ENCODE data around the gene LPCAT3.

The LPCAT3 gene

DNA sequence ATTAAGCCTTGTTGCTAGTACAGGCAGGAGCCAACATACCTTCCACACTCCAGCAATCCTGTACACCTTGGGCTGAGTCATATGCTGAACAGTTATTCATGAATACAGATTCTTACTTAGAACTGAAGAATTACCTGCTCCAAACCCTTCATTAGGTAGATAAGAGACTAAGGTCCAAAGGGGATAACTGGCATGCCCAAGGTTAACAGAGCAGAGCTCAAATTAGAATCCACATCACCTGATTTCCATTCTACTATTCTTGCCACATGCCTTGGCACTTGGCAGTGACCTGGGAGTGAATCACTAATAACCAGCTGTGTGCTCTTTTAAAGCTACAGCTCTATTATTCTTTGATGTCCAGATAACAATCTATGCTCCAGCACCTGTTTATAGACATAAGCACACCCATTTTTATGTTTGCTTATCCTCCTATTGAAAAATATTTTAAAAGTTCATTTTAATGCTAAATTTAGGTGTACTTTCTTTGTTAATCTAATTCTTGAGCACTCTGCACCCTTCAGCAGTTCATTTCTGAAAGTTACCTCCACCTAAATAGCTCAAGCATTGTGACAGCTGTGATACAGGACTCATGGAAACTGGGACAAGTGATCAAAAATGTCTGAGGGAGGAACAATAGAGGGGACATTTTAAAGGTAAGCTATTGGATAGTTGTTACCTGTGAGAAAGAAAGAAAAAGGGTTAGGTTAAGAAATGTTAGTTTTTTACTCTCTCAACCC, 19.4 kb downstream of the LPCAT3 start:
- no peaks in the 10 kb centered on the region for H3K27me3 ChIP-seq (ENCODE audit: control insufficient read depth, insufficient read depth, low read length)
- H3K4me1 ChIP-seq = peaks cover 4% of the 10 kb centered on the region
- H3K4me3 ChIP-seq (ENCODE audit: low read depth, low read length) = no peak overlapping the region
- no peak overlapping the region for H3K9ac ChIP-seq
- H2AFZ ChIP-seq = no peak overlapping the region
- no peak overlapping the region for H3K27ac ChIP-seq
- no peak overlapping the region for H3K4me2 ChIP-seq (ENCODE audit: low read length)
- TF ChIP-seq, protein P1, sequence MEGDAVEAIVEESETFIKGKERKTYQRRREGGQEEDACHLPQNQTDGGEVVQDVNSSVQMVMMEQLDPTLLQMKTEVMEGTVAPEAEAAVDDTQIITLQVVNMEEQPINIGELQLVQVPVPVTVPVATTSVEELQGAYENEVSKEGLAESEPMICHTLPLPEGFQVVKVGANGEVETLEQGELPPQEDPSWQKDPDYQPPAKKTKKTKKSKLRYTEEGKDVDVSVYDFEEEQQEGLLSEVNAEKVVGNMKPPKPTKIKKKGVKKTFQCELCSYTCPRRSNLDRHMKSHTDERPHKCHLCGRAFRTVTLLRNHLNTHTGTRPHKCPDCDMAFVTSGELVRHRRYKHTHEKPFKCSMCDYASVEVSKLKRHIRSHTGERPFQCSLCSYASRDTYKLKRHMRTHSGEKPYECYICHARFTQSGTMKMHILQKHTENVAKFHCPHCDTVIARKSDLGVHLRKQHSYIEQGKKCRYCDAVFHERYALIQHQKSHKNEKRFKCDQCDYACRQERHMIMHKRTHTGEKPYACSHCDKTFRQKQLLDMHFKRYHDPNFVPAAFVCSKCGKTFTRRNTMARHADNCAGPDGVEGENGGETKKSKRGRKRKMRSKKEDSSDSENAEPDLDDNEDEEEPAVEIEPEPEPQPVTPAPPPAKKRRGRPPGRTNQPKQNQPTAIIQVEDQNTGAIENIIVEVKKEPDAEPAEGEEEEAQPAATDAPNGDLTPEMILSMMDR (IDR thresholded peaks at IDR 0.05) = no peak
- H3K9me3 ChIP-seq (ENCODE audit: control insufficient read depth, low read length) = no peaks in the 10 kb centered on the region
- peaks cover 3% of the 10 kb centered on the region for H3K79me2 ChIP-seq
- H3K36me3 ChIP-seq (ENCODE audit: control insufficient read depth, insufficient read depth, low read length) = no peaks in the 10 kb centered on the region

DNA sequence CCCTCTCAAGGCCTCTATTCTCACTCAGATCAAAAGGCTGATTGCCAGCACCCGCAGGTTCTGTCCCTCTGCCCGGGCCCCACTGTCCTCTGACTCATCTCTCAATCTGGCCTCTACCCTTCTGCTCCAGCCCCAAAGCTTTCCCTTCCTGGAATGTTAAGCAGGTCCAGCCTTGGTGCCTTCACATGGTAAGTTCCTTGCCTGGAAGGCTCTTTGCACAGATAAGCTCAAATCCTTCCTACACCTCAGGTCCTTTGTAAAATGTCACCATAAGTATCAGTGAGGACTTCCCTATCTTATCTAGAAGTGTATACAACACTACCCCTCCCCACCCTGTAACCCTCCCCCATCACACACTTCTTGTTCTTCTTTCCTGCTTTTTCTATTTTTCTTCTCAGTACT, 22.2 kb downstream of the LPCAT3 start:
- Histone ChIP-seq H3K27ac (peak overlapping the region; percentile 40), H2AFZ (peak overlapping the region; percentile 23), H3K4me1 (peaks cover 4% of the 10 kb centered on the region), H3K36me3 (ENCODE audit: control insufficient read depth, insufficient read depth, low read length) (no peaks in the 10 kb centered on the region), H3K4me2 (ENCODE audit: low read length) (no peak overlapping the region), H3K4me3 (ENCODE audit: low read depth, low read length) (no peak overlapping the region), H3K9ac (no peak overlapping the region), H3K9me3 (ENCODE audit: control insufficient read depth, low read length) (no peaks in the 10 kb centered on the region), H3K79me2 (peaks cover 5% of the 10 kb centered on the region), H3K27me3 (ENCODE audit: control insufficient read depth, insufficient read depth, low read length) (no peaks in the 10 kb centered on the region)
- TF ChIP-seq, protein P1 (IDR thresholded peaks at IDR 0.05) = no peak

DNA sequence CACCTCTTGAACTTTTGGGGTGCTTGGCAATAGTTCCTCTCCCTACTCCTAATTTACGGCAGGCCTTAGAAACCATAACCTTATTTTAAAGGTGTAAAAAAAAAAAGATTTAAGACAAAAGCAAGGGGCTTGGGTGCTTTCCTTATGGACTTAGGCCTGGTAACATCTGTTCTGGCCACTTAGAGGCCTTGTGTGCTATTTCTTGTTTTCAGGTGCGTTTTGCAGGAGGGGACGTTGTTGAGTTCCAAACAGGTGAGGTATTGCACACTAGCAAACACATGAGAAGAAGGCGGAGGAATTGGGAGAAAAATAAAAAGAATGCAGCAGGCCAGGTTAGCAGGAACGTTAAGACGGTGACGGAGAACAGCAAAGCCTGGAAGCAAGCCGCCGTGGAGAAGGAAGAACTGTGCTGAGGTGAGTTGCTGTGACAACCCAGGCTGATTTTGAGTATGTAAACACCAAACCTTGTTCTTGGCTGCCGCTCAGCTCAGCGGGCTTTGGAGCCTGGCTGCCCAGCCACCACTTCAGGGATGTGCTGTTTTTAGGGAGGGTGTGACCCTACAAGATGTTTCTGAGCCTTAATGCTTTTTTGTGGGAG, 30.2 kb downstream of the LPCAT3 start:
- Histone ChIP-seq H3K36me3 (ENCODE audit: control insufficient read depth, insufficient read depth, low read length) (no peaks in the 10 kb centered on the region), H3K79me2 (peaks cover 4% of the 10 kb centered on the region), H3K4me1 (no peaks in the 10 kb centered on the region), H3K27me3 (ENCODE audit: control insufficient read depth, insufficient read depth, low read length) (no peaks in the 10 kb centered on the region), H3K9me3 (ENCODE audit: control insufficient read depth, low read length) (no peaks in the 10 kb centered on the region), H3K27ac (no peak overlapping the region), H2AFZ (no peak overlapping the region), H3K4me3 (ENCODE audit: low read depth, low read length) (no peak overlapping the region), H3K4me2 (ENCODE audit: low read length) (no peak overlapping the region), H3K9ac (no peak overlapping the region)
- TF ChIP-seq, protein P1 (IDR thresholded peaks at IDR 0.05) = no peak

DNA sequence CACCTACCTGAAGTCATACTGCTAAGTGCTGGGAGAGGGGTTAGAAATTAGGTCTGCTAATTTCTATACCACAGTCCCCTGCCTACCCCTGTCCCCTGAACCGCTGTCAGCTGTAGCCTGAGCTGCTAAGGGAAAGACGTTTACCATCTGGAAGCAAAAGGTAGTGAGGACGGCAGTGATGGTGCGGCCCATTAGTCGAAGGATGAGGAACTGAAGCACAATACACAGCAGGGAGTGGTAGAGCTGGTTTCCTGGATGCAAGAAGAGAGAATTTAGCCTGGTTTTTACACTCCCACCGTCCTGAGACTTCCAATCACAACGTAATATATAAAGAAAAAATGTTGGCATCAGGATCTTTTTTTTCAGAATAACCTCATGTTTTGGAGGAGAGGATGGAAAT, 35.7 kb downstream of the LPCAT3 start:
- H3K4me2 ChIP-seq (ENCODE audit: low read length) = no peak overlapping the region
- no peaks in the 10 kb centered on the region for H3K9me3 ChIP-seq (ENCODE audit: control insufficient read depth, low read length)
- no peak overlapping the region for H3K27ac ChIP-seq
- TF ChIP-seq, protein P1 (IDR thresholded peaks at IDR 0.05) = no peak
- no peak overlapping the region for H3K4me3 ChIP-seq (ENCODE audit: low read depth, low read length)
- no peak overlapping the region for H3K9ac ChIP-seq
- H3K4me1 ChIP-seq = no peaks in the 10 kb centered on the region
- H3K36me3 ChIP-seq (ENCODE audit: control insufficient read depth, insufficient read depth, low read length) = no peaks in the 10 kb centered on the region
- H3K27me3 ChIP-seq (ENCODE audit: control insufficient read depth, insufficient read depth, low read length) = no peaks in the 10 kb centered on the region
- H2AFZ ChIP-seq = no peak overlapping the region
- peaks cover 4% of the 10 kb centered on the region for H3K79me2 ChIP-seq
